Stimulated activated CD4-positive, alpha-beta T cell treated with anti-CD3 and anti-CD28 coated beads, Interleukin-1b, Interleukin-23, amount 100 ng/mL, for 1 hour (primary cell): ENCODE data around the gene IFNL4.
"Not testable (repeated sequence)": the region's sequence is repeated elsewhere in the genome, so short reads cannot be mapped to it uniquely, and the experiment has no call there.

Source experiments
- DNase-seq, 2 donors: peaks; one replicate each; pipeline ENCODE4 v3.0.0-alpha.2; 2020; ENCODE audit warnings: low read depth in 2 of 2

IFNL4 gene

GRCh38 chr19:39257227-39257626, 8.6 kb upstream of the IFNL4 start:
- DNase-seq, result no peak

- no peak for DNase-seq
These were observed 6.1 kb upstream of the IFNL4 start for GRCh38 chr19:39254531-39255345.

- DNase-seq, result no peak
These were observed 4.9 kb upstream of the IFNL4 start for GRCh38 chr19:39253374-39254149.

GRCh38 chr19:39252458-39252857, 3.8 kb upstream of the IFNL4 start:
- DNase-seq, result no peak

- DNase-seq, result no peak
These were observed 3.2 kb upstream of the IFNL4 start for GRCh38 chr19:39251846-39252245.

- DNase-seq, result no peak
These were observed 2.4 kb upstream of the IFNL4 start for GRCh38 chr19:39251081-39251480.

- no peak for DNase-seq
These were observed 673 bp downstream of the IFNL4 start for GRCh38 chr19:39247701-39248664.

- DNase-seq, result peak in 1 of 2 donors; percentile 21
These were observed 1.5 kb downstream of the IFNL4 start for GRCh38 chr19:39246951-39247669.

GRCh38 chr19:39245166-39245565, 3.5 kb downstream of the IFNL4 start:
- DNase-seq, result not testable (repeated sequence)

GRCh38 chr19:39244410-39245100, 4.1 kb downstream of the IFNL4 start, which contains the start of gene IFNL3:
IFNL3 (minus strand) TSS chr19:39245006; CDS start chr19:39244967, 39 bp downstream.
- not testable (repeated sequence) for DNase-seq

- DNase-seq, result not testable (repeated sequence)
These were observed 4.9 kb downstream of the IFNL4 start for GRCh38 chr19:39243741-39244140.

- no peak for DNase-seq
These were observed 8.2 kb downstream of the IFNL4 start for GRCh38 chr19:39240421-39240820.

GRCh38 chr19:39238944-39239343, 9.7 kb downstream of the IFNL4 start:
- DNase-seq, result no peak

GRCh38 chr19:39238209-39238608, 10.4 kb downstream of the IFNL4 start:
- no peak for DNase-seq

GRCh38 chr19:39237200-39238184, 11.2 kb downstream of the IFNL4 start:
- DNase-seq, result peak in 1 of 2 donors; percentile 20

- DNase-seq, result no peak
These were observed 12.1 kb downstream of the IFNL4 start for GRCh38 chr19:39236527-39236926.

- DNase-seq, result no peak
These were observed 15.9 kb downstream of the IFNL4 start for GRCh38 chr19:39232708-39233107.

- DNase-seq, result no peak
These were observed 18.4 kb downstream of the IFNL4 start for GRCh38 chr19:39230096-39230764.

GRCh38 chr19:39224910-39225309, 23.7 kb downstream of the IFNL4 start:
- no peak for DNase-seq
